Fibroblast of lung (primary cell): ENCODE measurements around the gene CASP1.

Source experiments
- EZH2 ChIP-seq: IDR thresholded peaks from 2 replicates; pipeline ENCODE4 v1.5.1; 2012; ENCODE audit warnings: low read length, control low read depth, mild to moderate bottlenecking; ENCODE audit errors: missing control alignments
- TF ChIP-seq, protein P1 (sequence below), 2 donors: IDR thresholded peaks in 1 of 2; conservative IDR thresholded peaks in 1 of 2; 1 replicate in 1 of 2; 2 replicates in 1 of 2; pipeline ENCODE4 v1.5.1; 2011 to 2012; ENCODE audit warnings: low read length in 2 of 2, control low read depth in 1 of 2, inconsistent platforms in 1 of 2, low read depth in 1 of 2, mild to moderate bottlenecking in 1 of 2

DNA sequence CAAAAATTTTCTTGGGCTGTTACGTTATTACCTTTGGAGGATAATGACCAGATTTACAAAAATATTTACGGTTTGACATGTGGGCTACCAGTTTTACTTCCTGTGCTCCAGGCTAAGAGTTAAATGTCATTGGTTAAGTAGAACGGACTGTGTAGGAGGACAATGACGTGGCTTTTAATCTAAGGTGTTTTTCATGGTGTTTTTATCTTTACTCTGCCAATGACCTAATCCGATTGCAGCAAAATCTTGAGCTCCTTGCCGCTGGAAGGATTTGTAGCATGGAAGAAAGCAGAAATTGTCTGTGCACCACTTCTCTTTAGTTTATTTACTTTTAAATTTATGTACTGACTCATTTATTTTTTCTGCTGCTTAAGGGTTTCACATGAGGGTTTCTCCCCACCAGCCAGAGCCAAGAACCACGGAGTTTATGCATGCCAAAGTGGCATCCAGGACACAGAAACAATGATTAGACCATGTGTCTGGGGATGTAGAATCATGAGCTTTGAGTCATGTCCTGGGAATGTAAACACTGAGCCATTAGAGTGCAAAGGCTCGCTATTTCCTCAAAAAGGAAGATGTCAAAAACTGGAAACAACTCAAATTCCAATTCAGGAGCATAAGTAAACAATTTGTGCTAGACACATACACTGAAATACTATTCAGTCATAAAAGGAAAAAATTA is 12.1 kb upstream of the CASP1 start:
- TF ChIP-seq, protein P1, sequence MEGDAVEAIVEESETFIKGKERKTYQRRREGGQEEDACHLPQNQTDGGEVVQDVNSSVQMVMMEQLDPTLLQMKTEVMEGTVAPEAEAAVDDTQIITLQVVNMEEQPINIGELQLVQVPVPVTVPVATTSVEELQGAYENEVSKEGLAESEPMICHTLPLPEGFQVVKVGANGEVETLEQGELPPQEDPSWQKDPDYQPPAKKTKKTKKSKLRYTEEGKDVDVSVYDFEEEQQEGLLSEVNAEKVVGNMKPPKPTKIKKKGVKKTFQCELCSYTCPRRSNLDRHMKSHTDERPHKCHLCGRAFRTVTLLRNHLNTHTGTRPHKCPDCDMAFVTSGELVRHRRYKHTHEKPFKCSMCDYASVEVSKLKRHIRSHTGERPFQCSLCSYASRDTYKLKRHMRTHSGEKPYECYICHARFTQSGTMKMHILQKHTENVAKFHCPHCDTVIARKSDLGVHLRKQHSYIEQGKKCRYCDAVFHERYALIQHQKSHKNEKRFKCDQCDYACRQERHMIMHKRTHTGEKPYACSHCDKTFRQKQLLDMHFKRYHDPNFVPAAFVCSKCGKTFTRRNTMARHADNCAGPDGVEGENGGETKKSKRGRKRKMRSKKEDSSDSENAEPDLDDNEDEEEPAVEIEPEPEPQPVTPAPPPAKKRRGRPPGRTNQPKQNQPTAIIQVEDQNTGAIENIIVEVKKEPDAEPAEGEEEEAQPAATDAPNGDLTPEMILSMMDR (conservative IDR thresholded peaks at IDR 0.05 in 1 of 2, IDR thresholded peaks at IDR 0.05 in 1 of 2; ENCODE audit: low read depth in 1 of 2, low read length in 2 of 2), result no peak
- TF ChIP-seq EZH2, result no peak
